IMR-90 (cell line): ENCODE data around the gene TMEM209. TPM values are rescaled to one million over a fixed set of nuclear protein-coding genes. Genes with fewer than 3 reads are reported as not detected.

Experiments used
- ATAC-seq: fragments of 200-7000 bp; cut with Tn5 transposase; 2 replicates; pipeline ENCODE4 v1.9.1; 2020; ENCODE audit warnings: low read depth, mild to moderate bottlenecking, moderate library complexity
- BruUV-seq: library from RNA; stranded (reverse); fragments of 400-500 nt; replicated peaks from 2 replicates; lab custom pipeline; 2021; lab: Mats Ljungman, UMichigan
- CTCF ChIA-PET: fragments of 300-600 bp; formaldehyde crosslinking; extraction: SDS; loops from one replicate; lab custom pipeline; 2021; ENCODE audit warnings: antibody characterized with exemption; lab: Yijun Ruan, JAX
- POLR2A ChIA-PET: fragments of 300-600 bp; sonication (Branson Sonifier 250); formaldehyde crosslinking; loops from one replicate; lab custom pipeline; 2022; ENCODE audit warnings: antibody characterized with exemption; ENCODE audit not compliant: unreplicated experiment; lab: Charles Lee
- DNase-seq: peaks from one replicate; pipeline ENCODE4 v3.0.0; 2013
- H2AFZ ChIP-seq: replicated peaks from 2 replicates; pipeline ENCODE3; 2013; ENCODE audit warnings: low read length, mild to moderate bottlenecking; ENCODE audit not compliant: poor library complexity
- H2AK5ac ChIP-seq: 2 replicates; pipeline ENCODE4 v1.6.1; 2013; ENCODE audit warnings: low read depth, low read length, inconsistent platforms
- H2AK9ac ChIP-seq: replicated peaks from 2 replicates; pipeline ENCODE3; 2013; ENCODE audit warnings: mild to moderate bottlenecking, low read depth, low read length, moderate library complexity; ENCODE audit not compliant: poor library complexity
- H2BK120ac ChIP-seq: 2 replicates; pipeline ENCODE4 v1.6.1; 2013; ENCODE audit warnings: low read depth, low read length, inconsistent platforms
- H2BK15ac ChIP-seq: 3 replicates; pipeline ENCODE4 v1.6.1; 2013; ENCODE audit warnings: low read depth, low read length, inconsistent platforms
- H2BK20ac ChIP-seq: 2 replicates; pipeline ENCODE4 v1.6.1; 2013; ENCODE audit warnings: low read depth, mild to moderate bottlenecking, inconsistent platforms, low read length, moderate library complexity
- H2BK5ac ChIP-seq: 2 replicates; pipeline ENCODE4 v1.6.1; 2013; ENCODE audit warnings: mild to moderate bottlenecking, low read depth, low read length, inconsistent platforms; ENCODE audit not compliant: poor library complexity, severe bottlenecking
- H3K14ac ChIP-seq: replicated peaks from 2 replicates; pipeline ENCODE4 v1.6.1; 2013; ENCODE audit warnings: low read depth, low read length, inconsistent platforms
- H3K18ac ChIP-seq: 2 replicates; pipeline ENCODE4 v1.6.1; 2013; ENCODE audit warnings: low read depth, low read length, control low read depth
- H3K23ac ChIP-seq: 2 replicates; pipeline ENCODE4 v1.6.1; 2013; ENCODE audit warnings: low read depth, low read length, inconsistent platforms
- H3K27ac ChIP-seq: 2 replicates; pipeline ENCODE4 v1.5.1; 2013; ENCODE audit warnings: mild to moderate bottlenecking, control low read depth, low read length; ENCODE audit not compliant: insufficient read depth
- H3K27me3 ChIP-seq: 2 replicates; pipeline ENCODE4 v1.6.1; 2013; ENCODE audit warnings: low read length; ENCODE audit not compliant: control insufficient read depth, insufficient read depth
- H3K36me3 ChIP-seq: 2 replicates; pipeline ENCODE4 v1.6.1; 2013; ENCODE audit warnings: low read length, mixed read lengths; ENCODE audit not compliant: control insufficient read depth, insufficient read depth
- H3K4ac ChIP-seq: 2 replicates; pipeline ENCODE4 v1.6.1; 2013; ENCODE audit warnings: low read depth, low read length, inconsistent platforms
- H3K4me1 ChIP-seq: 2 replicates; pipeline ENCODE4 v1.6.1; 2013; ENCODE audit warnings: low read length, mixed read lengths; ENCODE audit not compliant: control insufficient read depth, insufficient read depth
- H3K4me2 ChIP-seq: 2 replicates; pipeline ENCODE4 v1.6.1; 2013; ENCODE audit warnings: low read depth, mild to moderate bottlenecking, control low read depth, low read length, moderate library complexity
- H3K4me3 ChIP-seq: 2 replicates; pipeline ENCODE4 v1.5.1; 2013; ENCODE audit warnings: low read depth, mild to moderate bottlenecking, control low read depth, low read length, moderate library complexity; ENCODE audit not compliant: insufficient read depth
- H3K56ac ChIP-seq: 2 replicates; pipeline ENCODE4 v1.6.1; 2013; ENCODE audit warnings: low read length, inconsistent platforms; ENCODE audit not compliant: insufficient read depth; ENCODE audit errors: extremely low read depth
- H3K79me1 ChIP-seq, 2 experiments: 2 replicates each; pipeline ENCODE4 v1.6.1; 2013; ENCODE audit warnings: low read length in 2 of 2, inconsistent platforms in 1 of 2, low read depth in 1 of 2
- H3K9ac ChIP-seq: 2 replicates; pipeline ENCODE4 v1.6.1; 2013; ENCODE audit warnings: low read depth, low read length, control low read depth
- H3K9me1 ChIP-seq: 2 replicates; pipeline ENCODE4 v1.6.1; 2013; ENCODE audit warnings: low read length, inconsistent platforms; ENCODE audit not compliant: insufficient read depth
- H3K9me3 ChIP-seq: 2 replicates; pipeline ENCODE4 v1.6.1; 2013; ENCODE audit warnings: low read length; ENCODE audit not compliant: control insufficient read depth, insufficient read depth
- H4K20me1 ChIP-seq: 2 replicates; pipeline ENCODE4 v1.6.1; 2013; ENCODE audit warnings: low read length, inconsistent platforms; ENCODE audit not compliant: insufficient read depth
- H4K5ac ChIP-seq: 2 replicates; pipeline ENCODE4 v1.6.1; 2013; ENCODE audit warnings: mild to moderate bottlenecking, low read depth, low read length, control low read depth
- H4K8ac ChIP-seq, 2 experiments: 2 replicates each; pipeline ENCODE4 v1.6.1; 2013; ENCODE audit warnings: low read depth in 2 of 2, low read length in 2 of 2, control low read depth in 1 of 2, inconsistent platforms in 1 of 2
- H4K91ac ChIP-seq: 2 replicates; pipeline ENCODE4 v1.6.1; 2013; ENCODE audit warnings: low read depth, low read length, inconsistent platforms; ENCODE audit not compliant: insufficient read depth
- BHLHE40 ChIP-seq: fragments of 150-350 bp; IDR thresholded peaks from 2 replicates; pipeline ENCODE4 v1.6.1; 2016; ENCODE audit warnings: mild to moderate bottlenecking, low read depth, low read length
- CEBPB ChIP-seq: IDR thresholded peaks from 2 replicates; pipeline ENCODE4 v1.6.1; 2012; ENCODE audit warnings: low read depth, low read length, improper control_type of control experiment
- CHD1 ChIP-seq: IDR thresholded peaks from 2 replicates; pipeline ENCODE4 v1.6.1; 2012; ENCODE audit warnings: low read depth, low read length, improper control_type of control experiment
- FOS ChIP-seq: fragments of 150-350 bp; IDR thresholded peaks from 2 replicates; pipeline ENCODE4 v1.6.1; 2016; ENCODE audit warnings: low read depth, low read length
- MAFK ChIP-seq: IDR thresholded peaks from 2 replicates; pipeline ENCODE4 v1.6.1; 2012; ENCODE audit warnings: low read depth, low read length, improper control_type of control experiment
- MAZ ChIP-seq: IDR thresholded peaks from 2 replicates; pipeline ENCODE4 v1.6.1; 2012; ENCODE audit warnings: low read depth, mild to moderate bottlenecking, low read length, improper control_type of control experiment, moderate library complexity, borderline replicate concordance
- MXI1 ChIP-seq: IDR thresholded peaks from 2 replicates; pipeline ENCODE4 v1.6.1; 2012; ENCODE audit warnings: low read depth, mild to moderate bottlenecking, low read length, moderate library complexity, borderline replicate concordance
- NFE2L2 ChIP-seq: fragments of 150-350 bp; IDR thresholded peaks from 2 replicates; pipeline ENCODE4 v1.6.1; 2016; ENCODE audit warnings: low read depth, mild to moderate bottlenecking, low read length
- POLR2A ChIP-seq: IDR thresholded peaks from 2 replicates; pipeline ENCODE4 v1.6.1; 2012; ENCODE audit warnings: mild to moderate bottlenecking, low read depth, low read length
- RAD21 ChIP-seq: IDR thresholded peaks from 2 replicates; pipeline ENCODE4 v1.6.1; 2012; ENCODE audit warnings: low read length, improper control_type of control experiment
- RCOR1 ChIP-seq: IDR thresholded peaks from 2 replicates; pipeline ENCODE4 v1.6.1; 2012; ENCODE audit warnings: mild to moderate bottlenecking, low read length, improper control_type of control experiment; ENCODE audit not compliant: insufficient replicate concordance
- RFX5 ChIP-seq: IDR thresholded peaks from 2 replicates; pipeline ENCODE4 v1.8.0; 2012; ENCODE audit warnings: low read depth, mild to moderate bottlenecking, low read length, moderate library complexity
- SMC3 ChIP-seq: fragments of 150-350 bp; IDR thresholded peaks from 2 replicates; pipeline ENCODE4 v1.6.1; 2016; ENCODE audit warnings: low read depth, mild to moderate bottlenecking, antibody characterized with exemption, low read length, moderate library complexity
- WGBS, 2 experiments: methylation state at CpG; one replicate each; pipeline versions ENCODE4 v1.1.5 to v1.1.7; 2013; ENCODE audit warnings: missing lambda C conversion rate in 2 of 2; ENCODE audit not compliant: insufficient read length in 1 of 2; ENCODE audit errors: extremely low coverage in 2 of 2; 5-methylcytosine and 5-hydroxymethylcytosine counted together
- dilution Hi-C: fragments of 300-500 bp; cut with HindIII; formaldehyde crosslinking; loops from one replicate; pipeline ENCODE4 v1.14.3; 2018; ENCODE audit warnings: low sequenced_read_pairs; ENCODE audit not compliant: unreplicated experiment
- in situ Hi-C: fragments of 300-500 bp; cut with MboI; formaldehyde crosslinking; loops from 3 replicates; pipeline ENCODE4 v1.14.3; 2019; ENCODE audit warnings: low sequenced_read_pairs, inconsistent platforms, mixed read lengths
- intact Hi-C: fragments of 100-400 bp; cut with micrococcal nuclease; formaldehyde crosslinking; loops from 2 replicates; pipeline ENCODE4 v1.10.0; 2022
- polyA plus RNA-seq, 3 experiments: library from polyadenylated mRNA; depleted of rRNA; stranded (reverse); fragments of >200 nt; gene quantifications; 2 replicates each; pipeline ENCODE4 v1.2.3, GENCODE V29; 2012; ENCODE audit warnings: low replicate concordance in 1 of 3
- total RNA-seq: library from RNA; depleted of rRNA; stranded (reverse); fragments of >200 nt; gene quantifications from 2 replicates; pipeline ENCODE4 v1.2.3, GENCODE V29; 2012
- TF ChIP-seq, protein P1 (sequence below): fragments of 150-350 bp; IDR thresholded peaks from 2 replicates; pipeline ENCODE4 v1.6.1; 2016; ENCODE audit warnings: low read depth, mild to moderate bottlenecking, low read length, moderate library complexity, borderline replicate concordance
- TF ChIP-seq, protein P2 (sequence below): fragments of 150-350 bp; IDR thresholded peaks from 2 replicates; pipeline ENCODE4 v1.6.1; 2017; ENCODE audit warnings: mild to moderate bottlenecking, antibody characterized with exemption, low read length, low read depth
- TF ChIP-seq, protein P3 (sequence below): conservative IDR thresholded peaks from 2 replicates; pipeline ENCODE4 v1.5.1; 2012; ENCODE audit warnings: mild to moderate bottlenecking, low read depth, low read length, improper control_type of control experiment

The TMEM209 gene
- total and polyA plus RNA-seq, 2 of the 4 experiments (the other 2 are of a cell fraction) = 8.0 to 11.3 TPM

DNA sequence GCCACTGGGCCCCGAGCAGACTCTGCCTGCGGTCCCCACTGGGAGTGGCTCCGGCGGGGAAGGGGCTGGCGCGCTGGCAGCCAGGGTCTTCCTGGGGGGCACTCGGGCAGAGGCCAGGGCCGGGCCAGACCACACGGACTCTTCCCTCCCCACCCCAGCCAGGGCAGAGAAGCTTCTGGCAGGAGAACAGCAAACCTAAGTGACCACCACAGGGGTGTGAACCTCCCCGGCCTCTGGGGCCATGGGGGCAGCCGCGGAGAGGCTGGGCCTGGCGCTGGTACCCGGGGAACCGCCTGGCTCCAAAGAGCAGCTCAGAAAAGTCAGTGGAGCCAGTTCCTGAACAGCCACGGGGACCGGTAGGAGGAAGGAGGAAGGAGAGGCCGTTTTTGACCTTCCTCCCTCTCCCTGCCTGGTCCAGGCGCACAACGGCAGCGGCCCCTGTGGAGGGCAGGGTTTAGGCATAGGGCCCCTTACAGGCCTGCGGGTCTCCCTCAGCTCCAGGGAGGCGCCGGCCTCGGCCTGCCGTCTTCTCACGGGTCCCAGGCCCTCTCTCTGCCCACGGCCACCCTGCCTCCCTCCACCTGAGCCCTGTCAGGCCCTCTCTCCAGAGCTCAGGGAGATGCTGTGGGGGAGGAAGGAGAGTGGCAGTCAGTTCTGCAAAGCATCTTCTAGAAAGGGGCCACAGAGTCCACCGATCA lies 51.8 kb downstream of the TMEM209 start:
- no peak for ATAC-seq

More for the DNA sequence above, 51.8 kb downstream of the TMEM209 start:
- CTCF ChIA-PET = no interaction called here
- Histone ChIP-seq H3K27me3 (no peaks in the 10 kb centered on the region), H3K9me3 (peaks cover 3% of the 10 kb centered on the region; the same call in 1 of the 2 replicates), H3K4me2 (no peak overlapping the region), H2AK5ac (no peak overlapping the region), H2BK120ac (no peak overlapping the region), H4K91ac (no peak overlapping the region), H3K9ac (no peak overlapping the region), H3K79me1 (no peaks in the 10 kb centered on the region), H3K36me3 (no peaks in the 10 kb centered on the region), H3K4ac (no peak overlapping the region), H2BK15ac (no peak overlapping the region), H2BK20ac (no peak overlapping the region), H4K5ac (no peak overlapping the region), H3K9me1 (peaks cover 11% of the 10 kb centered on the region), H2AK9ac (no peak overlapping the region), H3K23ac (no peak overlapping the region), H3K4me1 (no peaks in the 10 kb centered on the region), H3K56ac (no peak overlapping the region), H2AFZ (peak overlapping the region; percentile 51), H3K4me3 (no peak overlapping the region), H4K20me1 (no peaks in the 10 kb centered on the region), H4K8ac (no peak overlapping the region), H2BK5ac (no peak overlapping the region), H3K14ac (no peak overlapping the region), H3K18ac (no peak overlapping the region), H3K27ac (no peak overlapping the region)
- TF ChIP-seq RAD21 = no peak
- TF ChIP-seq, protein P1, sequence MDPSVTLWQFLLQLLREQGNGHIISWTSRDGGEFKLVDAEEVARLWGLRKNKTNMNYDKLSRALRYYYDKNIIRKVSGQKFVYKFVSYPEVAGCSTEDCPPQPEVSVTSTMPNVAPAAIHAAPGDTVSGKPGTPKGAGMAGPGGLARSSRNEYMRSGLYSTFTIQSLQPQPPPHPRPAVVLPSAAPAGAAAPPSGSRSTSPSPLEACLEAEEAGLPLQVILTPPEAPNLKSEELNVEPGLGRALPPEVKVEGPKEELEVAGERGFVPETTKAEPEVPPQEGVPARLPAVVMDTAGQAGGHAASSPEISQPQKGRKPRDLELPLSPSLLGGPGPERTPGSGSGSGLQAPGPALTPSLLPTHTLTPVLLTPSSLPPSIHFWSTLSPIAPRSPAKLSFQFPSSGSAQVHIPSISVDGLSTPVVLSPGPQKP = no peak
- TF ChIP-seq MAZ = no peak
- TF ChIP-seq SMC3 = no peak
- no peak for TF ChIP-seq CEBPB
- TF ChIP-seq, protein P2, sequence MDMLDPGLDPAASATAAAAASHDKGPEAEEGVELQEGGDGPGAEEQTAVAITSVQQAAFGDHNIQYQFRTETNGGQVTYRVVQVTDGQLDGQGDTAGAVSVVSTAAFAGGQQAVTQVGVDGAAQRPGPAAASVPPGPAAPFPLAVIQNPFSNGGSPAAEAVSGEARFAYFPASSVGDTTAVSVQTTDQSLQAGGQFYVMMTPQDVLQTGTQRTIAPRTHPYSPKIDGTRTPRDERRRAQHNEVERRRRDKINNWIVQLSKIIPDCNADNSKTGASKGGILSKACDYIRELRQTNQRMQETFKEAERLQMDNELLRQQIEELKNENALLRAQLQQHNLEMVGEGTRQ = no peak
- no peak for TF ChIP-seq RFX5
- no peak for TF ChIP-seq BHLHE40
- TF ChIP-seq, protein P3, sequence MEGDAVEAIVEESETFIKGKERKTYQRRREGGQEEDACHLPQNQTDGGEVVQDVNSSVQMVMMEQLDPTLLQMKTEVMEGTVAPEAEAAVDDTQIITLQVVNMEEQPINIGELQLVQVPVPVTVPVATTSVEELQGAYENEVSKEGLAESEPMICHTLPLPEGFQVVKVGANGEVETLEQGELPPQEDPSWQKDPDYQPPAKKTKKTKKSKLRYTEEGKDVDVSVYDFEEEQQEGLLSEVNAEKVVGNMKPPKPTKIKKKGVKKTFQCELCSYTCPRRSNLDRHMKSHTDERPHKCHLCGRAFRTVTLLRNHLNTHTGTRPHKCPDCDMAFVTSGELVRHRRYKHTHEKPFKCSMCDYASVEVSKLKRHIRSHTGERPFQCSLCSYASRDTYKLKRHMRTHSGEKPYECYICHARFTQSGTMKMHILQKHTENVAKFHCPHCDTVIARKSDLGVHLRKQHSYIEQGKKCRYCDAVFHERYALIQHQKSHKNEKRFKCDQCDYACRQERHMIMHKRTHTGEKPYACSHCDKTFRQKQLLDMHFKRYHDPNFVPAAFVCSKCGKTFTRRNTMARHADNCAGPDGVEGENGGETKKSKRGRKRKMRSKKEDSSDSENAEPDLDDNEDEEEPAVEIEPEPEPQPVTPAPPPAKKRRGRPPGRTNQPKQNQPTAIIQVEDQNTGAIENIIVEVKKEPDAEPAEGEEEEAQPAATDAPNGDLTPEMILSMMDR = no peak
- TF ChIP-seq MXI1 = no peak
- no peak for TF ChIP-seq POLR2A
- no peak for TF ChIP-seq NFE2L2
- no peak for TF ChIP-seq FOS
- TF ChIP-seq CHD1 = no peak
- TF ChIP-seq RCOR1 = no peak
- no peak for TF ChIP-seq MAFK
- no peak for DNase-seq
- intact Hi-C loops = no loop called here
- POLR2A ChIA-PET = no interaction called here
- dilution Hi-C loops = no loop called here
- in situ Hi-C loops = no loop called here
- WGBS, 2 experiments = 64% methylated on average over 2 of the region's 29 CpGs; no CpG with 5 or more reads in 1 of the 2 experiments
- BruUV-seq = no TSS peak
